ENCODE data around the gene NADSYN1.

DNA sequence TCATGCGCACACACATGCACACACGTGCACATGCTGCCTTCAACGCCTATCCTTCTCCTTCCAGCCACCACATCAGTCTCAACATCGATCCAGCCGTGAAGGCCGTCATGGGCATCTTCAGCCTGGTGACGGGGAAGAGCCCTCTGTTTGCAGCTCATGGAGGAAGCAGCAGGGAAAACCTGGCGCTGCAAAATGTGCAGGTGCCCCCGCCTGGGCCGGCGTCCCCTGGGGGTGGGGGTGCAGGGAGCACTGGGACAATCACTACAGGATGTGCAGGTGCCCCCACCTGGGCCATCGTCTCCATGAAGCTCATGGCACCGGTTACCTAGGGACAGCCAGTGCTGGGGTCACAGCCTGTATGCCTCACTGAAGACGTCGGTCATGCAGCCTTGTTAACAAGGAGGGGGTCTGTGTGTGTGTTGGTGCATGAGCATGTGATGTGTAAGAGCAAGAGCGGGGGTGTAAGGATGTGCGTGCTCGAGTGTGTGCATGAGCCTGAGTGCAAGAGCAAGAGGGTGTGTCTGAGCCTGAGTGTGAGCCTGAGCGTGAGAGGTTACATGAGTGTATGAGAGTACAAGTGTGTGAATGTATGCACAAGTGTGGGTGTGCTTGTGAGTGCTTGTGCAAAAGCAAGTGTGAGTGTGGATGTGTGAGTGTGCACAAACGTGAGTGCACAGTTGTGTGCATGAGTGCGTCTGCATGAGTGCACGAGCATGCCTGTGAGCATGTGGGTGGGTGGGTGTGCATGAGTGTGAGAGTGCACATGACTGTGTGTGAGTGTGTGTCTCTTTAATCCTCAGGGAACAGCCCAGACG lies 31.5 kb downstream of the NADSYN1 start:
- TF ChIP-seq EZH2 (IDR thresholded peaks at IDR 0.05; ENCODE audit: borderline replicate concordance, insufficient read depth, low read length, poor library complexity, severe bottlenecking) (no peak), RAD21 (conservative IDR thresholded peaks at IDR 0.05) (no peak), TAF1 (IDR thresholded peaks at IDR 0.05; ENCODE audit: low read depth) (no peak), POLR2AphosphoS5 (IDR thresholded peaks at IDR 0.05) (no peak), EP300 (conservative IDR thresholded peaks at IDR 0.05; ENCODE audit: poor library complexity, severe bottlenecking) (no peak), SMC3 (conservative IDR thresholded peaks at IDR 0.05; ENCODE audit: poor library complexity) (no peak), MXI1 (conservative IDR thresholded peaks at IDR 0.05; ENCODE audit: poor library complexity, severe bottlenecking) (no peak)
- TF ChIP-seq, protein P1, sequence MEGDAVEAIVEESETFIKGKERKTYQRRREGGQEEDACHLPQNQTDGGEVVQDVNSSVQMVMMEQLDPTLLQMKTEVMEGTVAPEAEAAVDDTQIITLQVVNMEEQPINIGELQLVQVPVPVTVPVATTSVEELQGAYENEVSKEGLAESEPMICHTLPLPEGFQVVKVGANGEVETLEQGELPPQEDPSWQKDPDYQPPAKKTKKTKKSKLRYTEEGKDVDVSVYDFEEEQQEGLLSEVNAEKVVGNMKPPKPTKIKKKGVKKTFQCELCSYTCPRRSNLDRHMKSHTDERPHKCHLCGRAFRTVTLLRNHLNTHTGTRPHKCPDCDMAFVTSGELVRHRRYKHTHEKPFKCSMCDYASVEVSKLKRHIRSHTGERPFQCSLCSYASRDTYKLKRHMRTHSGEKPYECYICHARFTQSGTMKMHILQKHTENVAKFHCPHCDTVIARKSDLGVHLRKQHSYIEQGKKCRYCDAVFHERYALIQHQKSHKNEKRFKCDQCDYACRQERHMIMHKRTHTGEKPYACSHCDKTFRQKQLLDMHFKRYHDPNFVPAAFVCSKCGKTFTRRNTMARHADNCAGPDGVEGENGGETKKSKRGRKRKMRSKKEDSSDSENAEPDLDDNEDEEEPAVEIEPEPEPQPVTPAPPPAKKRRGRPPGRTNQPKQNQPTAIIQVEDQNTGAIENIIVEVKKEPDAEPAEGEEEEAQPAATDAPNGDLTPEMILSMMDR (IDR thresholded peaks at IDR 0.05; ENCODE audit: poor library complexity, severe bottlenecking): no peak
